GM10248 (cell line): Measurements from ENCODE around the gene SIK3.

Experiments used
- CTCF ChIA-PET: fragments of 300-600 bp; sonication (Branson Sonifier 250); formaldehyde crosslinking; extraction: SDS; loops from one replicate; lab custom pipeline; 2021; ENCODE audit warnings: antibody characterized with exemption; lab: Yijun Ruan, JAX
- POLR2A ChIA-PET: fragments of 350-650 bp; sonication (Branson Sonifier 250); formaldehyde crosslinking; extraction: SDS; loops from one replicate; lab custom pipeline; 2020; ENCODE audit warnings: antibody characterized with exemption; lab: Yijun Ruan, JAX
- DNase-seq: peaks from one replicate; pipeline ENCODE4 v3.0.0; 2012; ENCODE audit errors: extremely low spot score
- TF ChIP-seq, protein P1 (sequence below): IDR thresholded peaks from 2 replicates; pipeline ENCODE4 v1.5.1; 2012; ENCODE audit warnings: mild to moderate bottlenecking, low read depth; ENCODE audit errors: extremely low read depth, missing control alignments, control extremely low read depth

SIK3 gene

DNA sequence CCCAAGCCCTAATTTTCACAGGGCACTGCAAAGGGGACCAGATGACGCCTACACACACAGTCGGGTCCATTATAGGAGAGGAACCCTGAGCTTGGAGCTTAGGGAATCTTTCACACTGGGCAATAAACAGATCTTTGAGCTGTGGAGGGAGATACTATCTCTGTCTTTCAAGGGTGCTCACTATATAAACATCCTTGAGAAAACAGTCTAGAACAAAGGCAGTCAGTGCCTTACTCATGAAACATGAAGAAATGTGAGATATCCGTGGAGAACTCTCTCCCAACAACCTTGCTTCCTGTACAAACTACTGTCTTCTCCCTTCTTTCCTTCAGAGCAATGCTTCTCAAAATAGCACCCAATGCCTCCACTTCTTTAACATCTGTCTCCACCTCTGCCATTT lies 151.8 kb downstream of the SIK3 start:
- TF ChIP-seq, protein P1, sequence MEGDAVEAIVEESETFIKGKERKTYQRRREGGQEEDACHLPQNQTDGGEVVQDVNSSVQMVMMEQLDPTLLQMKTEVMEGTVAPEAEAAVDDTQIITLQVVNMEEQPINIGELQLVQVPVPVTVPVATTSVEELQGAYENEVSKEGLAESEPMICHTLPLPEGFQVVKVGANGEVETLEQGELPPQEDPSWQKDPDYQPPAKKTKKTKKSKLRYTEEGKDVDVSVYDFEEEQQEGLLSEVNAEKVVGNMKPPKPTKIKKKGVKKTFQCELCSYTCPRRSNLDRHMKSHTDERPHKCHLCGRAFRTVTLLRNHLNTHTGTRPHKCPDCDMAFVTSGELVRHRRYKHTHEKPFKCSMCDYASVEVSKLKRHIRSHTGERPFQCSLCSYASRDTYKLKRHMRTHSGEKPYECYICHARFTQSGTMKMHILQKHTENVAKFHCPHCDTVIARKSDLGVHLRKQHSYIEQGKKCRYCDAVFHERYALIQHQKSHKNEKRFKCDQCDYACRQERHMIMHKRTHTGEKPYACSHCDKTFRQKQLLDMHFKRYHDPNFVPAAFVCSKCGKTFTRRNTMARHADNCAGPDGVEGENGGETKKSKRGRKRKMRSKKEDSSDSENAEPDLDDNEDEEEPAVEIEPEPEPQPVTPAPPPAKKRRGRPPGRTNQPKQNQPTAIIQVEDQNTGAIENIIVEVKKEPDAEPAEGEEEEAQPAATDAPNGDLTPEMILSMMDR: no peak
- POLR2A ChIA-PET: no interaction called here
- CTCF ChIA-PET: interaction anchor here (1.3 to 2.6 kb wide), 3 partner anchors 9 to 160 kb away, joined by 3 to 7 read pairs (median 5); no protein-coding TSS in a partner anchor
- DNase-seq: no peak

DNA sequence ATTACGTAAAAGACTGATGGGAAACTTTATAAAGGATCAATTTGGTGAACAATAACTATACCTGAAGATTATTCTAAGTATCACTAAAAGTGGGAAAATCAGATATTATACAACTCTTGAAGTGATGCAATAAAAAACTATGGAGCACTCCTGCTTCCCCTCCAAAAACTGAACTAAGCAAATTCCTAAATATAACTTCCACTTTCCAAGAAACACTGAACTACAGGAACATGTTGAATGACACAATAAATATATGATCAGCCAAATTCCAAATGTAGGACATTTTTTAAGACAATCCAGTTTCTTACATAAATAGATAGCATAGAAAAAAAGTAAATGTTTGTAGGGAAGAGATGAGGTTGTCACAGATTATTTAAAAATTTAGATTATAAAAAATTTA lies 158.7 kb downstream of the SIK3 start:
- no peak for DNase-seq
- POLR2A ChIA-PET: no interaction called here
- TF ChIP-seq, protein P1: no peak
- CTCF ChIA-PET: interaction anchor here (1.1 kb wide), 1 partner anchor 10 kb away, joined by 3 read pairs; no protein-coding TSS in a partner anchor

- ChIA-PET POLR2A (no interaction called here), CTCF (interaction anchor here (1.1 kb wide), 1 partner anchor 9 kb away, joined by 3 read pairs; no protein-coding TSS in a partner anchor)
- no peak for DNase-seq
- TF ChIP-seq, protein P1: no peak
Measured at GRCh38 chr11:116938471-116939070, 159.7 kb downstream of the SIK3 start.

GRCh38 chr11:116936754-116937446 lies 161.3 kb downstream of the SIK3 start:
- no peak for DNase-seq
- CTCF ChIA-PET: interaction anchor here (1.3 to 3.2 kb wide), 3 partner anchors 12 to 101 kb away, joined by 4 to 8 read pairs (median 4); no protein-coding TSS in a partner anchor
- TF ChIP-seq, protein P1: no peak
- POLR2A ChIA-PET: no interaction called here

DNA sequence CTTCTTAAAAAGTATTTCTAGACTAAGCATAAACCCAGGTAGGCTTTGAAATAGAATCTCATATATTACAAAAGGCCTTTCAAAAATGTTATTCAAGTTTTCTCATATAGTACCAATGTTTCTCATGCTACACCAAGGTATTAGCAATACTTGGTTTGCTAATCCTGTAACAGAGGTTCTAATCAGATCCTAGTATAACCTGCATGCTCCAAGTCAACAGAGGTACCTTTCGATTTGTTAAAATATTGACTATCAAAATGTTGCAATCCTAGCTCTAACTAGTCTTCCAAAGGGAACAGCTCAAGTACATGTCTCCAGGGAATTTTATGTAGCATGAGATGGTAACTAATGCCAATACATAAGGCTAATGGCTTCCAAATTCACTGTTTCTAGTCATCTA lies 162.7 kb downstream of the SIK3 start:
- no peak for DNase-seq
- ChIA-PET POLR2A (interaction anchor here (0.6 kb wide), 1 partner anchor 34 kb away, joined by 10 read pairs; no protein-coding TSS in a partner anchor), CTCF (interaction anchor here (1.4 to 3.2 kb wide), 4 partner anchors 10 to 55 kb away, joined by 3 to 8 read pairs (median 4); no protein-coding TSS in a partner anchor)
- TF ChIP-seq, protein P1: no peak

GRCh38 chr11:116935089-116935488 lies 163.1 kb downstream of the SIK3 start:
- ChIA-PET POLR2A (interaction anchor here (0.6 kb wide), 1 partner anchor 34 kb away, joined by 10 read pairs; no protein-coding TSS in a partner anchor), CTCF (interaction anchor here (1.4 to 3.2 kb wide), 4 partner anchors 10 to 55 kb away, joined by 3 to 8 read pairs (median 4); no protein-coding TSS in a partner anchor)
- TF ChIP-seq, protein P1: no peak
- DNase-seq: no peak
